ACC112 (cell line): ENCODE measurements around the gene PIGC.
A peak's percentile ranks its signal among the peaks of the same experiment; 100 is the strongest.

ENCODE experiments used
- H2AFZ ChIP-seq: fragments of 200-600 bp; sonication (generic); one replicate; pipeline ENCODE4 v1.6.0; 2017; ENCODE audit warnings: antibody characterized with exemption, low read length; ENCODE audit not compliant: unreplicated experiment
- H3K27ac ChIP-seq: fragments of 200-600 bp; sonication (generic); 2 replicates; pipeline ENCODE4 v1.5.1; 2014; ENCODE audit warnings: low read depth, mild to moderate bottlenecking, antibody characterized with exemption, low read length, moderate library complexity
- H3K27me3 ChIP-seq: fragments of 200-600 bp; sonication (generic); 2 replicates; pipeline ENCODE4 v1.6.1; 2014; ENCODE audit warnings: mild to moderate bottlenecking, antibody characterized with exemption, low read length, moderate library complexity, mixed read lengths; ENCODE audit not compliant: insufficient read depth
- H3K36me3 ChIP-seq: fragments of 200-600 bp; sonication (generic); 2 replicates; pipeline ENCODE4 v1.6.1; 2016; ENCODE audit warnings: mild to moderate bottlenecking, antibody characterized with exemption, low read length, moderate library complexity, mixed read lengths; ENCODE audit not compliant: insufficient read depth
- H3K4me1 ChIP-seq: fragments of 200-600 bp; sonication (generic); one replicate; pipeline ENCODE4 v1.6.1; 2016; ENCODE audit warnings: low read length, mixed read lengths; ENCODE audit not compliant: insufficient read depth, unreplicated experiment, control insufficient read depth
- H3K4me3 ChIP-seq: fragments of 200-600 bp; sonication (generic); 2 replicates; pipeline ENCODE4 v1.5.1; 2014; ENCODE audit warnings: mild to moderate bottlenecking, low read depth, low read length
- H3K79me2 ChIP-seq: fragments of 200-600 bp; sonication (generic); one replicate; pipeline ENCODE4 v1.6.0; 2016; ENCODE audit warnings: low read length; ENCODE audit not compliant: control insufficient read depth, unreplicated experiment, insufficient read depth

Gene PIGC

GRCh38 chr1:172431204-172431603, 12.7 kb downstream of the PIGC start:
- no peaks in the 10 kb centered on the region for H3K36me3 ChIP-seq
- no peak overlapping the region for H3K27ac ChIP-seq

DNA sequence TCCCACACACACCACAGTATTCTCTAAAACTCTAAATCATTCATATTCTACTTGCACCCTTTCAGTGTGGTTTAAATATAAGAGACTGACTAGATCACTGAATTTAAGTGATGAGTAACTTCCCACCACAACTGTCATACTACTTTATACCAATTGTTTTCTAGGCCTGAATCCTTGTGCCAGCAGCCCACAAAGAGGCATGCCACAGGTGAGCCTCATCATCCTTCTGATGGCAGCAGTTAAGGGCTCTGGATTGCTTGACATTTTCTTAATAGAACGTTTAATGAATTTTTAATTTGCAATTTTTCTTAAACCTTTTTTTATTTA, 13.8 kb downstream of the PIGC start:
- Histone ChIP-seq H3K27me3 (no peaks in the 10 kb centered on the region), H3K4me3 (no peak overlapping the region), H3K79me2 (no peaks in the 10 kb centered on the region), H3K4me1 (no peaks in the 10 kb centered on the region), H3K36me3 (no peaks in the 10 kb centered on the region), H3K27ac (no peak overlapping the region), H2AFZ (no peak overlapping the region)

More at GRCh38 chr1:172431204-172431603, 12.7 kb downstream of the PIGC start:
- H2AFZ ChIP-seq = no peak overlapping the region
- no peaks in the 10 kb centered on the region for H3K4me1 ChIP-seq
- H3K79me2 ChIP-seq = no peaks in the 10 kb centered on the region
- no peak overlapping the region for H3K4me3 ChIP-seq
- no peaks in the 10 kb centered on the region for H3K27me3 ChIP-seq

DNA sequence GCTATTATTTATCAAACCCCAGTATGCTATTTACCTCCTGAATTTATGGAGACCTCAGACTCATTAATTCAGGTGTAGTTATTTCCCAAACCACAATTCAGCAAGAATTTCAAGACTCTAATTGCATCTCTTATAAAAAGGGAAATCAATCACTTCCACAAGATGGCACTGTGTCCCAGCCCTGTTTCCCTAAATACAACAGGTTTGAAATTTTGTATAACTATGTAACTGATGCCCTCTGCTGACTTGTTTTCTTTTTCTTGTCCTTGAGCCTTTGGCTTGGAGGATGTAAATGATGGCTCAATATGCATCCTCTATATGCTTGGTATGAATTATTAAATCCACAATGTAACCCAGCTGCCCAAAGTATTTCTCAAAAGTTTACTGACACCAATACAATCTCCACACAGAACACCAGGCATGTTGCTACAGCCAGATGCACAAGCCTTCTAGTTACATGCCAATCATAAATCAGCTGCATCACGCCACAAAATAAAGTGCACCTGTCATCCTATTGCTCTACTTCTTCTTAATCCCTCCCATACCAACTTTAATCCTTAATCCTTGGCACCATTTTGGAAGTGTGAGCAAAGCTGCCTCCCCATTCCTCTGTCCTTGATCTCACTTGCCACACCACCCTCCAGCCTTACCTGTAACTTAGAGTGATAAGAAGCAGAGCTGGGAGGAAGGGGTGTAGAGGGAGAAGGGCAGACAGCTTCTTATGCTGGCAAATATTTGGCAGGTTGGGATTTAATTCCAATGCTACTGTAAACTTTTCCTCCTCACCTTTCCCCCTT, 14.3 kb downstream of the PIGC start:
- no peak overlapping the region for H3K27ac ChIP-seq

DNA sequence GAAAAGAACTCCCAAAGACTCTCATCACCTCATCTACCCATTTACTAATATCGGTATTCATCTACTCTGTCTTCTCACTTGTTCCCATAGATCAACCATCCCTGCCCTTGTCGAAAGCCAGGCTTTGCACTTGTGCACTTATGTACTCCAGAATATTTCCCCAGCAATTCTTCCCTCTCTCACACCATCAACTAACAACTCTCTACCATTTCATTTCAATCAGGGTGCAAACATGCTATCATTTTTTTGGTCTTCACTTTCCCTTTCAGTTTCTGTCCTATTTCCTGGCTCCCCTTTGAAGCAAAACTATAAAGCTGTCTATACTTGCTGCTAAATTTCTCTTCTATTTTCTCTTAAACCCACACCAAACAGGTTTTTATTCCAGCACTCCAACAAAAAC, 16.7 kb downstream of the PIGC start:
- H3K27ac ChIP-seq = no peak overlapping the region
- peak overlapping the region; percentile 30 for H3K4me3 ChIP-seq
- H2AFZ ChIP-seq = peak overlapping the region; percentile 58
- no peaks in the 10 kb centered on the region for H3K27me3 ChIP-seq
- H3K79me2 ChIP-seq = no peaks in the 10 kb centered on the region
- no peaks in the 10 kb centered on the region for H3K36me3 ChIP-seq
- no peaks in the 10 kb centered on the region for H3K4me1 ChIP-seq

More for the DNA sequence above, 14.3 kb downstream of the PIGC start:
- Histone ChIP-seq H3K79me2 (no peaks in the 10 kb centered on the region), H3K4me1 (no peaks in the 10 kb centered on the region), H3K4me3 (no peak overlapping the region), H3K36me3 (no peaks in the 10 kb centered on the region), H2AFZ (no peak overlapping the region), H3K27me3 (no peaks in the 10 kb centered on the region)

GRCh38 chr1:172425339-172425738, 18.5 kb downstream of the PIGC start:
- Histone ChIP-seq H3K4me3 (no peak overlapping the region), H3K36me3 (no peaks in the 10 kb centered on the region), H3K27me3 (no peaks in the 10 kb centered on the region), H3K4me1 (no peaks in the 10 kb centered on the region), H3K79me2 (no peaks in the 10 kb centered on the region), H2AFZ (no peak overlapping the region), H3K27ac (no peak overlapping the region)

- Histone ChIP-seq H3K27me3 (no peaks in the 10 kb centered on the region), H3K27ac (no peak overlapping the region), H3K79me2 (no peaks in the 10 kb centered on the region), H3K4me1 (no peaks in the 10 kb centered on the region), H2AFZ (no peak overlapping the region), H3K4me3 (no peak overlapping the region), H3K36me3 (no peaks in the 10 kb centered on the region)
Observed at GRCh38 chr1:172423336-172423735, 20.5 kb downstream of the PIGC start.

DNA sequence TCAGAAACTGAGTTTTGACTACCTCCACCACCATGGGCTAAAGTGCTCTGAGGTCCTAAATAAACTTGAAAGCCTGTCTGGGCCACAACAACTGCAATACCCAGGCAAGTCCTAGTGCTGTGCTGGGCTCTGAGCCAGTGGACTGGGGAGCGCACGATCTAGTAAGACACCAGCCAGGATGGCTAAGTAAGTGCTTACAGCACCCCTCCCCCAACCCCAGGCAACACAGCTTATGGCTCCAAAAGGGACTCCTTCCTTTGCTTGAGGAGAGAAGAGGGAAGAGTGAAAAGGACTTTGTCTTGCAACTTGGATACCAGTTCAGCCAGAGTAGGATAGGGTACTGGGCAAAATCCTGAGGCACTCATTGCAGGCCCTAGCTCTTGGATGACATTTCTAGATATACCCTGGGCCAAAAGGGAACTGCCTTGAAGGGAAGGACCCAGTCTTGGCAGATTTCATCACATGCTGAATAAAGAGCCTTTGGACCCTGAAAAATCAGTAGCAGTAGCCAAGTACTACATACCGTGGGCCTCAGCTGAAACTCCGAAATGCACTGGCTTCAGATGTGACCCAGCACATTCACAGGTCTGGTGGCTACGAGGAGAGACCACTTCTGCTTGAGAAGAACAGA, 21.8 kb downstream of the PIGC start:
- no peaks in the 10 kb centered on the region for H3K27me3 ChIP-seq
- H3K79me2 ChIP-seq = no peaks in the 10 kb centered on the region
- H3K4me1 ChIP-seq = no peaks in the 10 kb centered on the region
- no peak overlapping the region for H3K27ac ChIP-seq
- H2AFZ ChIP-seq = no peak overlapping the region
- H3K36me3 ChIP-seq = no peaks in the 10 kb centered on the region
- no peak overlapping the region for H3K4me3 ChIP-seq

- no peaks in the 10 kb centered on the region for H3K36me3 ChIP-seq
- no peak within 1 kb of the TSS for H3K27ac ChIP-seq
- no peaks in the 10 kb centered on the region for H3K79me2 ChIP-seq
- H3K4me1 ChIP-seq = no peaks in the 10 kb centered on the region
- no peak within 1 kb of the TSS for H2AFZ ChIP-seq
- no peaks in the 10 kb centered on the region for H3K27me3 ChIP-seq
- no peak within 1 kb of the TSS for H3K4me3 ChIP-seq
Observed at GRCh38 chr1:172420385-172420784, 23.5 kb downstream of the PIGC start, which contains the start of gene C1orf105. TSS of gene C1orf105 (plus strand) at chr1:172420685. CDS start at chr1:172420886, 201 bp downstream.

DNA sequence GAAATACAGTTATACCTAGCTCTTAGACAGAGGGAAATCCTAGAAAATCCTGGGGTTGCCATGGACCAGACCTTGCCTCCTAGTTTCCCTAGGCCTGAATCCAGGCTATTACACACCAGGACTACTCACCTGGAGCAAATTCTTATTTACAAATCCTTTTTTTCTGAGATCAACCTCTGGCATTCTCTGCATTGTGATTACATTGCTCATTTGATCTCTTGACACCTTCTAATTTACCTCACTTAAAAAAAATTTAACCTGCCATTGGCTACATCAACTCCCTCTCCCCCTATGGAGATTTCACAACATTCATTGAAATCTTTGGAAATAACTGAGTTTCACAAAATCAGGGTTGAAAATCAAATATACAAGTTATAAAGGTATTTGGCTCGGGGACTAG, 26.3 kb downstream of the PIGC start:
- H3K27ac ChIP-seq = no peak overlapping the region
- H3K79me2 ChIP-seq = no peaks in the 10 kb centered on the region
- H3K4me3 ChIP-seq = no peak overlapping the region
- H2AFZ ChIP-seq = no peak overlapping the region
- no peaks in the 10 kb centered on the region for H3K4me1 ChIP-seq
- H3K27me3 ChIP-seq = no peaks in the 10 kb centered on the region
- H3K36me3 ChIP-seq = no peaks in the 10 kb centered on the region

DNA sequence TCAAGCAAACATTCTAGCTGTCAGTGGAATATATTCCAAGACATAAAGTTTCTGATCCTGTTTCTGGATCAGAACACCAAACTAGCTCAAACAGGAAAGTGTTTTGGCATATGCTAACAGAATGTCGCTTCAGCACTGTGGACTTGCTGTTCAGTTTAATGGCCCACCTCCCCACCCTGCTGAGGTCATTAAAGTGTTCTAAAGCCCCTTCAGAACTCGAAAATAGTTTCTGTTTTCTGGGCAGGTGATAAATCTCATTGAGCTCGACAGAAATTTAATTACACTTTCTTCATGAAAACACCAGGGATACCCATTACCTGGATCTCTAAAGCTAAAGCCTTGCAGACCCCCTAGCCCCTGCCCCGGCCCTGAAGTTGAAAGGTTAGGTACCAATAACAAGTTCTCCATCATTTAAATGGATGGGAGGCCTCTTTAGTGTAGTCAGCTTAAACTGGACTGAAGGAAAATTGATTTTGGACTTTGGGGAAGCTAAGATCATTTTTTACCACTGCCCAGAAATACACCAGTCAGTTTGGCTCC, 27.3 kb downstream of the PIGC start:
- Histone ChIP-seq H2AFZ (no peak overlapping the region), H3K4me1 (no peaks in the 10 kb centered on the region), H3K27me3 (no peaks in the 10 kb centered on the region), H3K79me2 (no peaks in the 10 kb centered on the region), H3K27ac (no peak overlapping the region), H3K4me3 (no peak overlapping the region), H3K36me3 (no peaks in the 10 kb centered on the region)

DNA sequence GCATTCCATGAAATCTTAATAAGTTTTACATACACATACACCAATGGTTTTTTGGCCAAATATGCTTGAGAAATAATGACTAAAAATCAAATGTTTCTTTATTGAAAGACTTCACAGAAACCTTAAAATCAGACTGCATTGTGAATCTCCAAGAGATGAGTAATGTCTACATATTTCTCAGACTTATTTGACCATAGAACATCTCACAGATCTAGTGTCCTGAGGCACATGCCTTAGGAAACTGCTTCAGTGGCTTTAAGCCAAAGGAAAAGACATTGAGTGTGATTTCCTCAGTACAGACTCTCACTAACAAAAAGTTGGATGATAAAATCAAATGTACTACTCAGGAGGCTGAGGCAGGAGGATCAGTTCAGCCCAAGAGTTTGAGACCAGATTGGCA, 29.5 kb downstream of the PIGC start:
- H3K27ac ChIP-seq = no peak overlapping the region

More for the DNA sequence above, 29.5 kb downstream of the PIGC start:
- Histone ChIP-seq H3K27me3 (no peaks in the 10 kb centered on the region), H3K4me3 (no peak overlapping the region), H3K4me1 (no peaks in the 10 kb centered on the region), H2AFZ (no peak overlapping the region), H3K79me2 (no peaks in the 10 kb centered on the region), H3K36me3 (no peaks in the 10 kb centered on the region)
